Right cardiac atrium (tissue), 5 donors: Measurements from ENCODE around the gene CFAP73. TPM values are rescaled to one million over a fixed set of nuclear protein-coding genes. Genes with fewer than 3 reads are reported as not detected.

ENCODE experiments used
- ATAC-seq, 2 donors: fragments of 200-7000 bp; cut with Tn5 transposase; one replicate each; pipeline versions ENCODE4 v1.8.0 to v1.9.1; 2020; ENCODE audit warnings: moderate library complexity in 2 of 2, mild to moderate bottlenecking in 1 of 2
- DNase-seq, 3 donors: peaks; one replicate each; pipeline ENCODE4 v3.0.0-alpha.2; 2020
- H3K27ac ChIP-seq: one replicate; pipeline ENCODE4 v1.5.1; 2013; ENCODE audit warnings: mild to moderate bottlenecking, low read length, control low read depth, moderate library complexity
- H3K27me3 ChIP-seq: one replicate; pipeline ENCODE4 v1.6.1; 2013; ENCODE audit not compliant: control insufficient read depth, insufficient read depth
- H3K4me1 ChIP-seq: one replicate; pipeline ENCODE4 v1.6.1; 2013; ENCODE audit warnings: low read length; ENCODE audit not compliant: control insufficient read depth, insufficient read depth
- H3K4me3 ChIP-seq: one replicate; pipeline ENCODE4 v1.5.1; 2013; ENCODE audit warnings: low read length, control low read depth
- H3K9me3 ChIP-seq: one replicate; pipeline ENCODE4 v1.6.1; 2013; ENCODE audit warnings: low read length; ENCODE audit not compliant: control insufficient read depth
- WGBS: extraction: QIAGEN DNeasy Blood & Tissue Kit; methylation state at CpG from one replicate; pipeline ENCODE4 v1.1.7; 2013; 5-methylcytosine and 5-hydroxymethylcytosine counted together
- intact Hi-C, 4 donors: fragments of 100-400 bp; cut with DNase I; formaldehyde crosslinking; loops; one replicate each; pipeline versions ENCODE4 v1.11.0 to v1.14.0; 2022 to 2023
- polyA plus RNA-seq: library from polyadenylated mRNA; stranded (reverse); fragments of 200-250 nt; gene quantifications from one replicate; pipeline ENCODE4 v1.2.3, GENCODE V29; 2013
- total RNA-seq, 4 donors: library from RNA; stranded (reverse); fragmentation: NEBNext Ultra II Directional; extraction: Animal tissue kit (Norgen Biotek cat#: 25700); gene quantifications; one replicate each; pipeline ENCODE4 v1.2.1, GENCODE V29; 2021
- donor health status: healthy with polysubstance abuse.
- donor health status: DM: no; HTN: yes; CAD: no.
- donor health status: DM: no; HTN: no; CAD: no.
- donor health status: DM: no; HTN: yes; CAD: no; lungs with severe emphysema.
- donor health status: DM: yes; HTN: yes; CAD: no.

CFAP73 gene
- total and polyA plus RNA-seq, 5 donors: 0.09 TPM; not detected in 4

- DNase-seq (no peak), ATAC-seq (no peak)
- 91% methylated on average over 5 of the region's 5 CpGs for WGBS
- no peak overlapping the region for H3K27ac ChIP-seq
- no peak overlapping the region for H3K4me3 ChIP-seq
- H3K27me3 ChIP-seq: no peaks in the 10 kb centered on the region
- no peaks in the 10 kb centered on the region for H3K9me3 ChIP-seq
- intact Hi-C loops: loop anchor here in 1 of 4 donors (5.0 kb wide), 1 partner anchor 118 kb away; no protein-coding TSS in a partner anchor
- H3K4me1 ChIP-seq: no peaks in the 10 kb centered on the region
These were observed 20.9 kb downstream of the CFAP73 start for GRCh38 chr12:113170457-113170856.

GRCh38 chr12:113170926-113171325, 21.4 kb downstream of the CFAP73 start:
- intact Hi-C loops: loop anchor here in 1 of 4 donors (5.0 kb wide), 1 partner anchor 119 kb away; no protein-coding TSS in a partner anchor
- ATAC-seq (no peak), DNase-seq (no peak)
- 94% methylated on average over 4 of the region's 4 CpGs for WGBS
- Histone ChIP-seq H3K27ac (no peak overlapping the region), H3K9me3 (no peaks in the 10 kb centered on the region), H3K4me3 (no peak overlapping the region), H3K27me3 (no peaks in the 10 kb centered on the region), H3K4me1 (no peaks in the 10 kb centered on the region)

- H3K27ac ChIP-seq: no peak overlapping the region
- H3K27me3 ChIP-seq: no peaks in the 10 kb centered on the region
- DNase-seq (no peak), ATAC-seq (no peak)
- H3K4me3 ChIP-seq: no peak overlapping the region
- no peaks in the 10 kb centered on the region for H3K9me3 ChIP-seq
- no peaks in the 10 kb centered on the region for H3K4me1 ChIP-seq
- WGBS: 96% methylated on average over 9 of the region's 9 CpGs
- intact Hi-C loops: loop anchor here in 1 of 4 donors (5.0 kb wide), 1 partner anchor 119 kb away; no protein-coding TSS in a partner anchor
These were observed 22.0 kb downstream of the CFAP73 start for GRCh38 chr12:113171543-113171942.

GRCh38 chr12:113172185-113172584, 22.7 kb downstream of the CFAP73 start:
- DNase-seq (no peak), ATAC-seq (no peak)
- H3K27me3 ChIP-seq: no peaks in the 10 kb centered on the region
- no peaks in the 10 kb centered on the region for H3K9me3 ChIP-seq
- no peak overlapping the region for H3K27ac ChIP-seq
- intact Hi-C loops: loop anchor here in 1 of 4 donors (5.0 kb wide), 1 partner anchor 120 kb away; no protein-coding TSS in a partner anchor
- no peaks in the 10 kb centered on the region for H3K4me1 ChIP-seq
- no peak overlapping the region for H3K4me3 ChIP-seq
- WGBS: 96% methylated on average over 20 of the region's 20 CpGs

- H3K4me1 ChIP-seq: no peaks in the 10 kb centered on the region
- H3K27ac ChIP-seq: no peak overlapping the region
- DNase-seq (no peak), ATAC-seq (no peak)
- no peaks in the 10 kb centered on the region for H3K9me3 ChIP-seq
- H3K27me3 ChIP-seq: no peaks in the 10 kb centered on the region
- no peak overlapping the region for H3K4me3 ChIP-seq
- 93% methylated on average over 7 of the region's 7 CpGs for WGBS
- intact Hi-C loops: loop anchor here in 1 of 4 donors (5.0 kb wide), 1 partner anchor 121 kb away; no protein-coding TSS in a partner anchor
These were observed 23.7 kb downstream of the CFAP73 start for GRCh38 chr12:113173081-113173698.

GRCh38 chr12:113174461-113175384, 25.2 kb downstream of the CFAP73 start:
- peak; percentile 49 to 68 for ATAC-seq
- intact Hi-C loops: loop anchor here in 2 of 4 donors (2.0 to 5.0 kb wide), 2 partner anchors 122 to 126 kb away; no protein-coding TSS in a partner anchor

GRCh38 chr12:113179023-113179422, 29.5 kb downstream of the CFAP73 start:
- H3K4me3 ChIP-seq: no peak overlapping the region
- ATAC-seq: no peak
- H3K27me3 ChIP-seq: no peaks in the 10 kb centered on the region
- H3K4me1 ChIP-seq: no peaks in the 10 kb centered on the region
- no peak for DNase-seq
- no peak overlapping the region for H3K27ac ChIP-seq
- WGBS: 93% methylated on average over 14 of the region's 14 CpGs
- intact Hi-C loops: no loop called here
- H3K9me3 ChIP-seq: no peaks in the 10 kb centered on the region

More at GRCh38 chr12:113174461-113175384, 25.2 kb downstream of the CFAP73 start:
- Histone ChIP-seq H3K4me3 (no peak overlapping the region), H3K27me3 (no peaks in the 10 kb centered on the region), H3K27ac (no peak overlapping the region), H3K9me3 (no peaks in the 10 kb centered on the region), H3K4me1 (no peaks in the 10 kb centered on the region)
- 54% methylated on average over 32 of the region's 32 CpGs for WGBS
- peak; percentile 67 to 88 (median 85) for DNase-seq

GRCh38 chr12:113180333-113180732, 30.8 kb downstream of the CFAP73 start:
- intact Hi-C loops: no loop called here
- WGBS: 86% methylated on average over 4 of the region's 4 CpGs

GRCh38 chr12:113181975-113182374, 32.5 kb downstream of the CFAP73 start:
- ATAC-seq: no peak
- intact Hi-C loops: no loop called here
- 90% methylated on average over 3 of the region's 3 CpGs for WGBS

More at GRCh38 chr12:113180333-113180732, 30.8 kb downstream of the CFAP73 start:
- Histone ChIP-seq H3K27ac (no peak overlapping the region), H3K4me1 (no peaks in the 10 kb centered on the region), H3K4me3 (no peak overlapping the region), H3K27me3 (no peaks in the 10 kb centered on the region), H3K9me3 (no peaks in the 10 kb centered on the region)
- ATAC-seq: no peak
- no peak for DNase-seq

GRCh38 chr12:113183030-113183589, 33.6 kb downstream of the CFAP73 start:
- no peak overlapping the region for H3K4me3 ChIP-seq
- DNase-seq: no peak
- 94% methylated on average over 11 of the region's 11 CpGs for WGBS
- ATAC-seq: no peak
- H3K27me3 ChIP-seq: no peaks in the 10 kb centered on the region
- no peak overlapping the region for H3K27ac ChIP-seq
- H3K9me3 ChIP-seq: no peaks in the 10 kb centered on the region
- peaks cover 2% of the 10 kb centered on the region for H3K4me1 ChIP-seq
- intact Hi-C loops: no loop called here

More at GRCh38 chr12:113181975-113182374, 32.5 kb downstream of the CFAP73 start:
- peaks cover 2% of the 10 kb centered on the region for H3K4me1 ChIP-seq
- H3K9me3 ChIP-seq: no peaks in the 10 kb centered on the region
- H3K27ac ChIP-seq: no peak overlapping the region
- H3K27me3 ChIP-seq: no peaks in the 10 kb centered on the region
- H3K4me3 ChIP-seq: no peak overlapping the region
- DNase-seq: no peak
